ENCODE results near the gene ATP1A2.

DNA sequence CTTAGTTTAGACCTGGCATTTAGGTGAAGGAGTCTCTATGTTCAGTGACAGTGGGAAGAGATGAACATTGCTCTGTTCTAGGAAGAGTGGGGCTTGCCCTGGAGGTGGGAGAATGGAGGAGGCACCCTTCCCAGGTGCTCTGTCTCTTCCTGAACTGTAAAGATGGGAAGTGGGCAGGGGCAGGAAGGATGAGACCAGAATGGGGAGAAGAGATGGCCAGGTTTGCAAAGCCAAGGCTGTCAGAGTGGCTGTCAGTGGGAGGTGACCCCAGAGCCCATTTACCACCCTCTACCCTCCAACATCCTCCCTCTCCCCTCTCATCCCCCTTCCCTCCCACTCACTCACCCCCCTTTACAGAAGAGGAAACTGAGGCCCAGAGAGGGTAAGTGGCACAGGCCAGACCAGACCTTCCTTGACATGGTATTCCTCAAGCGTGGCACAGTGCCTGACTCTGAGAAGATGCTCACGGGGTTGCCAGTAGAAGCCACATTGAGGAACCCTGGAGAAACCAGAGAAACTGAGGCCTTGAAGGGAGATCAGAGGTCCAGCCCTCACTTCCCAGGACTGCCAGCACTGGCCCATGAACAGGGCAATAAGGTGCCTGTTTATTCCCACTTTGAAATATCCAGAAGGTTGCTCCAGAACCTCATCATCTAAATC, 15.7 kb upstream of the ATP1A2 start:
- TF ChIP-seq, protein P1, sequence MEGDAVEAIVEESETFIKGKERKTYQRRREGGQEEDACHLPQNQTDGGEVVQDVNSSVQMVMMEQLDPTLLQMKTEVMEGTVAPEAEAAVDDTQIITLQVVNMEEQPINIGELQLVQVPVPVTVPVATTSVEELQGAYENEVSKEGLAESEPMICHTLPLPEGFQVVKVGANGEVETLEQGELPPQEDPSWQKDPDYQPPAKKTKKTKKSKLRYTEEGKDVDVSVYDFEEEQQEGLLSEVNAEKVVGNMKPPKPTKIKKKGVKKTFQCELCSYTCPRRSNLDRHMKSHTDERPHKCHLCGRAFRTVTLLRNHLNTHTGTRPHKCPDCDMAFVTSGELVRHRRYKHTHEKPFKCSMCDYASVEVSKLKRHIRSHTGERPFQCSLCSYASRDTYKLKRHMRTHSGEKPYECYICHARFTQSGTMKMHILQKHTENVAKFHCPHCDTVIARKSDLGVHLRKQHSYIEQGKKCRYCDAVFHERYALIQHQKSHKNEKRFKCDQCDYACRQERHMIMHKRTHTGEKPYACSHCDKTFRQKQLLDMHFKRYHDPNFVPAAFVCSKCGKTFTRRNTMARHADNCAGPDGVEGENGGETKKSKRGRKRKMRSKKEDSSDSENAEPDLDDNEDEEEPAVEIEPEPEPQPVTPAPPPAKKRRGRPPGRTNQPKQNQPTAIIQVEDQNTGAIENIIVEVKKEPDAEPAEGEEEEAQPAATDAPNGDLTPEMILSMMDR (IDR thresholded peaks at IDR 0.05): no peak
- TF ChIP-seq POLR2A (IDR thresholded peaks at IDR 0.05): no peak
